Measurements from ENCODE around the gene NR6A1.

The NR6A1 gene

GRCh38 chr9:124514125-124514524 is 257.0 kb downstream of the NR6A1 start:
- H3K4me2 ChIP-seq (ENCODE audit: low read depth, low read length, poor library complexity, severe bottlenecking) = no peak overlapping the region
- H3K9ac ChIP-seq (ENCODE audit: low read depth, low read length, poor library complexity, severe bottlenecking) = no peak overlapping the region
- H4K20me1 ChIP-seq (ENCODE audit: insufficient read depth, low read length, poor library complexity, severe bottlenecking) = no peaks in the 10 kb centered on the region
- H3K4me3 ChIP-seq (ENCODE audit: low read length, poor library complexity, severe bottlenecking) = no peak overlapping the region
- no peaks in the 10 kb centered on the region for H3K9me2 ChIP-seq (replicated peaks; ENCODE audit: low read depth, low read length)
- peaks cover 3% of the 10 kb centered on the region for H3K4me1 ChIP-seq (ENCODE audit: insufficient read depth, low read length, poor library complexity, severe bottlenecking)
- no peak overlapping the region for H2AFZ ChIP-seq (ENCODE audit: low read length)
- no peaks in the 10 kb centered on the region for H3F3A ChIP-seq (ENCODE audit: low read depth)
- TF ChIP-seq CTCF (conservative IDR thresholded peaks at IDR 0.05; ENCODE audit: low read length) (no peak), EZH2phosphoT487 (IDR thresholded peaks at IDR 0.05; ENCODE audit: borderline replicate concordance) (no peak)
- H3K36me3 ChIP-seq (ENCODE audit: insufficient read depth, low read length) = no peaks in the 10 kb centered on the region
- H3K9me3 ChIP-seq (ENCODE audit: insufficient read depth, low read depth, low read length) = no peaks in the 10 kb centered on the region
- H3K79me2 ChIP-seq (ENCODE audit: insufficient read depth, low read length) = no peaks in the 10 kb centered on the region
- no peaks in the 10 kb centered on the region for H3K27me3 ChIP-seq (ENCODE audit: insufficient read depth, low read length, poor library complexity, severe bottlenecking)

DNA sequence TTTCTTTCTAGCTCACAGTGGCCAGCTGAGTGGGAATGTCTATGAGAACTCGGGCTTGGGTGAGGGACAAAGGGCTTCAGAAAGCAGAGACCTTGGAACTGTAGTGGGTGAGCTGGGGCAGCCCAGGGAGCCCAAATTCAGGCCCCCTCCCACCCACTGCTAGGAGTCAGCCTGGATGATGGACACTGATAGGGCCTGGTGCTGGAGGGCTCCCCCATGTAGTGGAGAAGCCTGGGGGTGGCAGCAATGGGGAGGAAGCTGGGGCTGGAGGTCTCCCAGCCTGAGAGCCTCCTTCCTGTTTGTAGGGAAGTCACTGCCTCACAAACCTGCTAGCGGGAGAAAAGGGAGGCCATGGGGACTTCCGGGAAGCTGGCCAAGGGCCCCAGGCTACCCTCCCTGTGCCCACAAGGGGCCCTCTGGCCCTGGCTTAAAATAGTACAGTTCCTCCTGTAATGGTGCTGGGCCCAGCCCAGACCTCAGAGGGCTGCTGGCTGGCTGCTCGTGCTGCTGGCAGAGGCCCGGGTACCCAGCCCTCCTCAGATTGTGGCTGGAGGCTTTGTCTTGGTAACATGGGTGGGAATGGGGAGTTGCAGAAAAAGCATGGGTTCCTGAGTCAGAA is 257.6 kb downstream of the NR6A1 start:
- TF ChIP-seq CTCF (conservative IDR thresholded peaks at IDR 0.05; ENCODE audit: low read length) = no peak
- TF ChIP-seq EZH2phosphoT487 (IDR thresholded peaks at IDR 0.05; ENCODE audit: borderline replicate concordance) = no peak
- Histone ChIP-seq H3K27me3 (ENCODE audit: insufficient read depth, low read length, poor library complexity, severe bottlenecking) (no peaks in the 10 kb centered on the region), H3K9me2 (replicated peaks; ENCODE audit: low read depth, low read length) (no peaks in the 10 kb centered on the region), H3K9me3 (ENCODE audit: insufficient read depth, low read depth, low read length) (no peaks in the 10 kb centered on the region), H2AFZ (ENCODE audit: low read length) (no peak overlapping the region), H3K9ac (ENCODE audit: low read depth, low read length, poor library complexity, severe bottlenecking) (no peak overlapping the region), H3K79me2 (ENCODE audit: insufficient read depth, low read length) (no peaks in the 10 kb centered on the region), H3F3A (ENCODE audit: low read depth) (no peaks in the 10 kb centered on the region), H3K4me3 (ENCODE audit: low read length, poor library complexity, severe bottlenecking) (no peak overlapping the region), H4K20me1 (ENCODE audit: insufficient read depth, low read length, poor library complexity, severe bottlenecking) (no peaks in the 10 kb centered on the region), H3K4me2 (ENCODE audit: low read depth, low read length, poor library complexity, severe bottlenecking) (no peak overlapping the region), H3K4me1 (ENCODE audit: insufficient read depth, low read length, poor library complexity, severe bottlenecking) (peaks cover 3% of the 10 kb centered on the region), H3K36me3 (ENCODE audit: insufficient read depth, low read length) (no peaks in the 10 kb centered on the region)

- Histone ChIP-seq H3K9me2 (replicated peaks; ENCODE audit: low read depth, low read length) (no peaks in the 10 kb centered on the region), H3K4me1 (ENCODE audit: insufficient read depth, low read length, poor library complexity, severe bottlenecking) (peaks cover 2% of the 10 kb centered on the region), H3K9ac (ENCODE audit: low read depth, low read length, poor library complexity, severe bottlenecking) (no peak overlapping the region), H3K4me2 (ENCODE audit: low read depth, low read length, poor library complexity, severe bottlenecking) (no peak overlapping the region), H3K9me3 (ENCODE audit: insufficient read depth, low read depth, low read length) (no peaks in the 10 kb centered on the region), H3K79me2 (ENCODE audit: insufficient read depth, low read length) (no peaks in the 10 kb centered on the region), H3F3A (ENCODE audit: low read depth) (no peaks in the 10 kb centered on the region), H2AFZ (ENCODE audit: low read length) (no peak overlapping the region), H3K27me3 (ENCODE audit: insufficient read depth, low read length, poor library complexity, severe bottlenecking) (no peaks in the 10 kb centered on the region), H4K20me1 (ENCODE audit: insufficient read depth, low read length, poor library complexity, severe bottlenecking) (no peaks in the 10 kb centered on the region), H3K4me3 (ENCODE audit: low read length, poor library complexity, severe bottlenecking) (no peak overlapping the region), H3K36me3 (ENCODE audit: insufficient read depth, low read length) (no peaks in the 10 kb centered on the region)
- no peak for TF ChIP-seq EZH2phosphoT487 (IDR thresholded peaks at IDR 0.05; ENCODE audit: borderline replicate concordance)
- TF ChIP-seq CTCF (conservative IDR thresholded peaks at IDR 0.05; ENCODE audit: low read length) = no peak
These were observed 258.3 kb downstream of the NR6A1 start for GRCh38 chr9:124512806-124513204.

Data from Loucy (cell line).